Measurements from ENCODE around the gene ERVH48-1.
"Not testable (repeated sequence)": the region's sequence is repeated elsewhere in the genome, so short reads cannot be mapped to it uniquely, and the experiment has no call there.

DNA sequence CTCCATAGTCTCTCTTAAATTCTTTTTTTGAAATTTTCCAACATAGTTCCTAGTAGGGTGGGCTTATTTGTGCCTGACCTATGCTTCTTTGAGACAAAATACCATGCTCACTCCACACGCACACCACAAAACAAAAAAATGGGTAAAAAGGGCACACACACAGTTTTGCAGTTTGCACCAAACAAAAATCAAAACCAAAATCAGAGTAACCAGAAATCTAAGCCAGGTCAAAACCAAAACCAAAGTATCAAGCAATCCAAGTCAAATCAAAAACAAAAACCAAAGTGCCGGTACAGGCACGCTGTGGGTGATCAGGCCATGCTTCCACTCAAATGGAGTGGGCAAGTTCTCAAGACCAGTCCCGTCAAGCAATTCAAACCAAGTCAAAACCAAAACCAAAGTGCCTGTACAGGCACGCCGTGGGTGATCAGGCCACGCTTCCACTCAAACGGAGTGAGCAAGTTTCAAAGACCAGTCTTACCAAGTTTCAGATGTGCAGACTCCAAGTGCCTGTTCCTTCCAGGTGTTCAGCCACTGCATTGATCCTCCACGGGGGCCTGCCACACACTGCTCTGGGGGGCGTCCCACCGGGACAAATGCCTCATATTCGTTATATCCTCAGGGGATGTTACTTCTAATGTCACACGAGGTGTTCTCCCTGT is 23.8 kb upstream of the ERVH48-1 start:
- TF ChIP-seq CTCF (IDR thresholded peaks at IDR 0.05; ENCODE audit: low read depth, low read length, poor library complexity, severe bottlenecking); EZH2phosphoT487 (IDR thresholded peaks at IDR 0.05; ENCODE audit: borderline replicate concordance, low read length): not testable (repeated sequence)

All from DOHH2 (cell line).